SK-N-SH (cell line): ENCODE results near the gene MRPL44. TPM values are rescaled to one million over a fixed set of nuclear protein-coding genes. Genes with fewer than 3 reads are reported as not detected.

Source experiments
- CTCF ChIA-PET: fragments of 300-600, 350-600 bp; formaldehyde crosslinking; extraction: SDS; loops from one replicate; lab custom pipeline; 2021; lab: Yijun Ruan, JAX
- POLR2A ChIA-PET: fragments of 350-600 bp; sonication (Branson Sonifier 250); formaldehyde crosslinking; extraction: SDS; loops from one replicate; lab custom pipeline; 2020; ENCODE audit warnings: antibody characterized with exemption, inconsistent platforms; lab: Yijun Ruan, JAX
- DNase-seq: peaks from one replicate; pipeline ENCODE4 v3.0.0; 2012
- H2AFZ ChIP-seq: fragments of 200-600 bp; sonication (generic); 2 replicates; pipeline ENCODE4 v1.8.1; 2016; ENCODE audit warnings: antibody characterized with exemption, mild to moderate bottlenecking, low read depth
- H3F3A ChIP-seq: fragments of 200-600 bp; sonication (generic); replicated peaks from 2 replicates; pipeline ENCODE3; 2016; ENCODE audit warnings: antibody characterized with exemption, mild to moderate bottlenecking; ENCODE audit not compliant: insufficient read depth
- H3K27ac ChIP-seq, 2 experiments: fragments of 200-500 bp in 1 of 2; fragments of 200-600 bp in 1 of 2; sonication (Bioruptor generic) in 1 of 2; sonication (generic), shearing (Covaris generic) in 1 of 2; 2 replicates each; pipeline versions ENCODE4 v1.5.1 to v1.6.1; 2014 to 2016; ENCODE audit warnings: low read depth in 2 of 2, inconsistent platforms in 1 of 2, low read length in 1 of 2, mild to moderate bottlenecking in 1 of 2, mixed read lengths in 1 of 2
- H3K27me3 ChIP-seq: fragments of 200-600 bp; sonication (generic), shearing (Covaris generic); 2 replicates; pipeline ENCODE4 v1.6.1; 2016; ENCODE audit warnings: mixed run types; ENCODE audit not compliant: insufficient read depth
- H3K36me3 ChIP-seq, 2 experiments: fragments of 200-500 bp in 1 of 2; fragments of 200-600 bp in 1 of 2; sonication (Bioruptor generic) in 1 of 2; sonication (generic) in 1 of 2; replicated peaks in 1 of 2; 2 replicates each; pipeline versions ENCODE3 to v1.5.1; 2014 to 2016; ENCODE audit warnings: low read length in 1 of 2, mild to moderate bottlenecking in 1 of 2; ENCODE audit not compliant: insufficient read depth in 2 of 2, control insufficient read depth in 1 of 2
- H3K4me1 ChIP-seq, 2 experiments: fragments of 200-500 bp in 1 of 2; fragments of 200-600 bp in 1 of 2; sonication (Bioruptor generic) in 1 of 2; sonication (generic), shearing (Covaris generic) in 1 of 2; 2 replicates each; pipeline versions ENCODE4 v1.5.1 to v1.6.1; 2014 to 2016; ENCODE audit warnings: low read depth in 1 of 2, low read length in 1 of 2, mixed run types in 1 of 2; ENCODE audit not compliant: insufficient read depth in 2 of 2, control insufficient read depth in 1 of 2
- H3K4me2 ChIP-seq: fragments of 200-600 bp; sonication (generic), shearing (Covaris generic); 2 replicates; pipeline ENCODE4 v1.6.1; 2017; ENCODE audit warnings: mixed run types
- H3K4me3 ChIP-seq, 2 experiments: fragments of 200-500 bp in 1 of 2; fragments of 200-600 bp in 1 of 2; sonication (Bioruptor generic) in 1 of 2; sonication (generic), shearing (Covaris generic) in 1 of 2; 2 replicates each; pipeline versions ENCODE4 v1.5.1 to v1.8.1; 2014 to 2016; ENCODE audit warnings: low read depth in 2 of 2, inconsistent platforms in 1 of 2, low read length in 1 of 2, mild to moderate bottlenecking in 1 of 2, mixed read lengths in 1 of 2, moderate library complexity in 1 of 2
- H3K79me2 ChIP-seq: fragments of 200-600 bp; sonication (generic); 2 replicates; pipeline ENCODE4 v1.8.1; 2017; ENCODE audit warnings: mild to moderate bottlenecking; ENCODE audit not compliant: insufficient read depth
- H3K9ac ChIP-seq: fragments of 200-600 bp; sonication (generic); 2 replicates; pipeline ENCODE4 v1.6.1; 2017; ENCODE audit warnings: mixed run types
- H3K9me2 ChIP-seq: fragments of 200-600 bp; sonication (generic); 2 replicates; pipeline ENCODE4 v1.6.1; 2017; ENCODE audit warnings: mixed run types
- H3K9me3 ChIP-seq: fragments of 200-600 bp; sonication (generic); 2 replicates; pipeline ENCODE4 v1.6.1; 2017; ENCODE audit warnings: mixed run types, mild to moderate bottlenecking, moderate library complexity
- H4K20me1 ChIP-seq: fragments of 200-600 bp; sonication (generic); 2 replicates; pipeline ENCODE4 v1.6.1; 2017; ENCODE audit warnings: mild to moderate bottlenecking, mixed run types; ENCODE audit not compliant: insufficient read depth
- CHD2 ChIP-seq: fragments of 150-350 bp; IDR thresholded peaks from 2 replicates; pipeline ENCODE4 v1.6.1; 2018; ENCODE audit warnings: low read length; ENCODE audit not compliant: partially characterized antibody
- ELF1 ChIP-seq: IDR thresholded peaks from 2 replicates; pipeline ENCODE4 v1.4.0; 2012
- EZH2phosphoT487 ChIP-seq: fragments of 200-600 bp; sonication (generic); IDR thresholded peaks from 2 replicates; pipeline ENCODE4 v1.6.1; 2017; ENCODE audit warnings: low read depth, mixed run types, mild to moderate bottlenecking, antibody characterized with exemption, moderate library complexity, borderline replicate concordance
- FOSL2 ChIP-seq: IDR thresholded peaks from 2 replicates; pipeline ENCODE4 v1.4.0; 2012; ENCODE audit warnings: low read depth, mild to moderate bottlenecking, moderate library complexity, borderline replicate concordance
- JUND ChIP-seq: IDR thresholded peaks from 2 replicates; pipeline ENCODE4 v1.4.0; 2012
- MAX ChIP-seq: IDR thresholded peaks from 2 replicates; pipeline ENCODE4 v1.4.0; 2012; ENCODE audit warnings: low read depth
- MEF2A ChIP-seq: IDR thresholded peaks from 2 replicates; pipeline ENCODE4 v1.4.0; 2012; ENCODE audit warnings: low read depth, borderline replicate concordance
- NRF1 ChIP-seq: IDR thresholded peaks from 2 replicates; pipeline ENCODE4 v1.6.1; 2012; ENCODE audit warnings: low read depth, mild to moderate bottlenecking, low read length
- POLR2AphosphoS5 ChIP-seq: IDR thresholded peaks from 2 replicates; pipeline ENCODE4 v1.6.1; 2012; ENCODE audit warnings: low read depth, low read length
- RCOR1 ChIP-seq: fragments of 150-350 bp; IDR thresholded peaks from 2 replicates; pipeline ENCODE4 v1.6.1; 2017; ENCODE audit warnings: antibody characterized with exemption, low read length
- RXRA ChIP-seq: IDR thresholded peaks from 2 replicates; pipeline ENCODE4 v1.4.0; 2012; ENCODE audit warnings: low read depth, mild to moderate bottlenecking, borderline replicate concordance
- TAF1 ChIP-seq: IDR thresholded peaks from 2 replicates; pipeline ENCODE4 v1.6.1; 2012; ENCODE audit warnings: low read depth, mild to moderate bottlenecking, low read length, moderate library complexity, borderline replicate concordance
- TCF12 ChIP-seq: IDR thresholded peaks from 2 replicates; pipeline ENCODE4 v1.4.0; 2012
- TEAD4 ChIP-seq: IDR thresholded peaks from 2 replicates; pipeline ENCODE4 v1.4.0; 2012; ENCODE audit warnings: mild to moderate bottlenecking, borderline replicate concordance; ENCODE audit not compliant: insufficient read depth
- WGBS: methylation state at CpG from one replicate; pipeline ENCODE4 v1.1.6; 2017; ENCODE audit warnings: low lambda C conversion rate; 5-methylcytosine and 5-hydroxymethylcytosine counted together
- polyA plus RNA-seq, 3 experiments: library from polyadenylated mRNA; depleted of rRNA; stranded (reverse); fragments of >200 nt; gene quantifications; 2 replicates each; pipeline ENCODE4 v1.2.3, GENCODE V29; 2012
- TF ChIP-seq, protein P1 (sequence below): IDR thresholded peaks from 2 replicates; pipeline ENCODE4; 2012
- TF ChIP-seq, protein P2 (sequence below): IDR thresholded peaks from 2 replicates; pipeline ENCODE4 v1.6.1; 2012; ENCODE audit warnings: mild to moderate bottlenecking, low read depth, low read length, moderate library complexity

The MRPL44 gene
- polyA plus RNA-seq, 1 of the 3 experiments (the other 2 are of a cell fraction): 12.9 TPM

DNA sequence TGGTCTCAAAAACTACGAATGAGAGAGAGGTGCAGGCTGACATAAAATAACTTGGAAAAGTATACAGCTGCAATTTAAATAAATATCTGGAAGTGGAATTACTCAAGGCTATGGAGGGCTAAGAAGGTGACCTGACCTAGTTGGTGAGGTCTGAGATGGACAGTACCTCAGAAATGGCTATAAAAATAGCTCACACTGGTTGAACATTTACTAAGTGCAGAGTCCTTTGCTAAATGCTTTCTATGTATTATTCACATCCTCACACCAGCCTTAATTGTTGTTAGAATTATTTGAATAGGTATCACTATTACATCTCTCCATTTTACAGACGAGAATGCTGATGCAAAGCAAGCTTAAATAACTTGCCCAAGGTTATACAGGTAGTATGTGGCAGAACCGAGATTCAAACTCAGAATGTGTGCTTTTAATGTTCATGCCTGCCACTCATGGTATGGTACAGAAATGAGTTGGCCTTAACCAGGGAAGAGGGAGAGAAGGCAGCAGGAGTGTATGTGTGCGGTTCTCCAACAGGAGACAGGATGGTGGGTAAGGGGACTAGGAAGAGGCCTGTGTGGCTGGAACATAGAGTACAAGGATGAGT is 37.4 kb downstream of the MRPL44 start:
- no peaks in the 10 kb centered on the region for H3K27me3 ChIP-seq
- H3K79me2 ChIP-seq: no peaks in the 10 kb centered on the region
- H3F3A ChIP-seq: no peaks in the 10 kb centered on the region
- H3K9me2 ChIP-seq: no peaks in the 10 kb centered on the region
- ChIA-PET POLR2A (interaction anchor here (1.0 kb wide), 1 partner anchor 290 kb away, joined by 5 read pairs; no protein-coding TSS in a partner anchor), CTCF (interaction anchor here (0.9 to 12.0 kb wide), 14 partner anchors 10 to 309 kb away, joined by 3 to 439 read pairs (median 6); no protein-coding TSS in a partner anchor)
- H3K36me3 ChIP-seq: peaks cover 17 to 27% of the 10 kb centered on the region in 2 experiments
- no peaks in the 10 kb centered on the region for H4K20me1 ChIP-seq
- no peaks in the 10 kb centered on the region for H3K9me3 ChIP-seq
- no peak overlapping the region for H2AFZ ChIP-seq
- no peak overlapping the region for H3K27ac ChIP-seq
- no peak overlapping the region for H3K4me3 ChIP-seq
- WGBS: 94% methylated on average over 4 of the region's 4 CpGs
- no peak overlapping the region for H3K9ac ChIP-seq
- no peak for DNase-seq
- no peak overlapping the region for H3K4me2 ChIP-seq
- no peak for TF ChIP-seq TCF12
- TF ChIP-seq MEF2A: no peak
- TF ChIP-seq RXRA: no peak
- TF ChIP-seq, protein P1, sequence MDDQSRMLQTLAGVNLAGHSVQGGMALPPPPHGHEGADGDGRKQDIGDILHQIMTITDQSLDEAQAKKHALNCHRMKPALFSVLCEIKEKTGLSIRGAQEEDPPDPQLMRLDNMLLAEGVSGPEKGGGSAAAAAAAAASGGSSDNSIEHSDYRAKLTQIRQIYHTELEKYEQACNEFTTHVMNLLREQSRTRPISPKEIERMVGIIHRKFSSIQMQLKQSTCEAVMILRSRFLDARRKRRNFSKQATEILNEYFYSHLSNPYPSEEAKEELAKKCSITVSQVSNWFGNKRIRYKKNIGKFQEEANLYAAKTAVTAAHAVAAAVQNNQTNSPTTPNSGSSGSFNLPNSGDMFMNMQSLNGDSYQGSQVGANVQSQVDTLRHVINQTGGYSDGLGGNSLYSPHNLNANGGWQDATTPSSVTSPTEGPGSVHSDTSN: no peak
- no peak for TF ChIP-seq TAF1
- TF ChIP-seq CHD2: no peak
- TF ChIP-seq EZH2phosphoT487: no peak
- TF ChIP-seq JUND: no peak
- no peak for TF ChIP-seq ELF1
- TF ChIP-seq RCOR1: no peak
- H3K4me1 ChIP-seq: peaks cover 0 to 7% of the 10 kb centered on the region in 2 experiments; a peak in 2 of 4 replicates

DNA sequence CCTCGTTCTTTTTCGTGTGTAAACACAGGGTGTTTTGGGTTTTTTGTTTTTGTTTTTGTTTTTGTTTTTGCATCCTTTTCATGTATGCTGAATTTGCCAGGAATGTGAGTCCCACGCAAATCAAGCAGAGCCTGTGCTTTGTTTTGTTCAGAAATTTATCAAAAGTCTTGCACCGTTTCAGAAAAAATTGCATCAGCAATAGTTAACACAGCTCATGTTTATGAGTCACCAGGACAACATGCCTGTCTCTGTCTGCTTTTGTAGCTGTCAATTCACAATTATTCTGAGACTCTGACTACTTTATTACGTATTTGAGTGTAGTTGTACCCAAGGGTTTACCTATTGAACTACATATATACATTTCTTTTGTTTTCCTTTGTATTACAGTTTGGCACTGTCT is 38.3 kb downstream of the MRPL44 start:
- no peaks in the 10 kb centered on the region for H3K79me2 ChIP-seq
- H4K20me1 ChIP-seq: no peaks in the 10 kb centered on the region
- H3K9me2 ChIP-seq: no peaks in the 10 kb centered on the region
- DNase-seq: no peak
- no peaks in the 10 kb centered on the region for H3K9me3 ChIP-seq
- no peaks in the 10 kb centered on the region for H3F3A ChIP-seq
- POLR2A ChIA-PET: interaction anchor here (1.0 kb wide), 1 partner anchor 289 kb away, joined by 5 read pairs; no protein-coding TSS in a partner anchor
- H3K9ac ChIP-seq: no peak overlapping the region
- H3K36me3 ChIP-seq: peaks cover 20 to 31% of the 10 kb centered on the region in 2 experiments
- 88% methylated on average over 5 of the region's 5 CpGs for WGBS
- H3K4me3 ChIP-seq: no peak overlapping the region
- CTCF ChIA-PET: interaction anchor here (0.6 to 12.0 kb wide), 5 partner anchors 12 to 1014 kb away, joined by 3 to 439 read pairs (median 85); no protein-coding TSS in a partner anchor
- H3K27me3 ChIP-seq: no peaks in the 10 kb centered on the region
- H3K27ac ChIP-seq: no peak overlapping the region
- no peak overlapping the region for H2AFZ ChIP-seq
- H3K4me2 ChIP-seq: no peak overlapping the region
- no peak for TF ChIP-seq NRF1
- no peak for TF ChIP-seq TEAD4
- no peak for TF ChIP-seq POLR2AphosphoS5
- peak; percentile 4; the same call in 1 of the 2 replicates for TF ChIP-seq FOSL2
- no peak for TF ChIP-seq MAX
- TF ChIP-seq, protein P2, sequence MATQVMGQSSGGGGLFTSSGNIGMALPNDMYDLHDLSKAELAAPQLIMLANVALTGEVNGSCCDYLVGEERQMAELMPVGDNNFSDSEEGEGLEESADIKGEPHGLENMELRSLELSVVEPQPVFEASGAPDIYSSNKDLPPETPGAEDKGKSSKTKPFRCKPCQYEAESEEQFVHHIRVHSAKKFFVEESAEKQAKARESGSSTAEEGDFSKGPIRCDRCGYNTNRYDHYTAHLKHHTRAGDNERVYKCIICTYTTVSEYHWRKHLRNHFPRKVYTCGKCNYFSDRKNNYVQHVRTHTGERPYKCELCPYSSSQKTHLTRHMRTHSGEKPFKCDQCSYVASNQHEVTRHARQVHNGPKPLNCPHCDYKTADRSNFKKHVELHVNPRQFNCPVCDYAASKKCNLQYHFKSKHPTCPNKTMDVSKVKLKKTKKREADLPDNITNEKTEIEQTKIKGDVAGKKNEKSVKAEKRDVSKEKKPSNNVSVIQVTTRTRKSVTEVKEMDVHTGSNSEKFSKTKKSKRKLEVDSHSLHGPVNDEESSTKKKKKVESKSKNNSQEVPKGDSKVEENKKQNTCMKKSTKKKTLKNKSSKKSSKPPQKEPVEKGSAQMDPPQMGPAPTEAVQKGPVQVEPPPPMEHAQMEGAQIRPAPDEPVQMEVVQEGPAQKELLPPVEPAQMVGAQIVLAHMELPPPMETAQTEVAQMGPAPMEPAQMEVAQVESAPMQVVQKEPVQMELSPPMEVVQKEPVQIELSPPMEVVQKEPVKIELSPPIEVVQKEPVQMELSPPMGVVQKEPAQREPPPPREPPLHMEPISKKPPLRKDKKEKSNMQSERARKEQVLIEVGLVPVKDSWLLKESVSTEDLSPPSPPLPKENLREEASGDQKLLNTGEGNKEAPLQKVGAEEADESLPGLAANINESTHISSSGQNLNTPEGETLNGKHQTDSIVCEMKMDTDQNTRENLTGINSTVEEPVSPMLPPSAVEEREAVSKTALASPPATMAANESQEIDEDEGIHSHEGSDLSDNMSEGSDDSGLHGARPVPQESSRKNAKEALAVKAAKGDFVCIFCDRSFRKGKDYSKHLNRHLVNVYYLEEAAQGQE: no peak
- H3K4me1 ChIP-seq: peaks cover 0 to 7% of the 10 kb centered on the region in 2 experiments; a peak in 2 of 4 replicates
